Inflammatory macrophage treated with lipopolysaccharide for 4 hours (primary cell): ENCODE results near the gene SRXN1.
A peak's percentile ranks its signal among the peaks of the same experiment; 100 is the strongest.
"Not testable (repeated sequence)": the region's sequence is repeated elsewhere in the genome, so short reads cannot be mapped to it uniquely, and the experiment has no call there.

Experiments used
- DNase-seq: peaks from one replicate; pipeline ENCODE4 v3.0.0-alpha.2; 2020

SRXN1 gene

GRCh38 chr20:653590-654416 is 803 bp upstream of the SRXN1 start:
- no peak for DNase-seq

- no peak for DNase-seq
Observed at GRCh38 chr20:652615-653109, 338 bp downstream of the SRXN1 start.

GRCh38 chr20:651713-652614 is 1.0 kb downstream of the SRXN1 start:
- DNase-seq, result no peak

GRCh38 chr20:650954-651353 is 2.0 kb downstream of the SRXN1 start:
- no peak for DNase-seq

GRCh38 chr20:650281-650680 is 2.7 kb downstream of the SRXN1 start:
- no peak for DNase-seq

- no peak for DNase-seq
Observed at GRCh38 chr20:647479-648019, 5.5 kb downstream of the SRXN1 start.

- DNase-seq, result no peak
Observed at GRCh38 chr20:646868-647233, 6.1 kb downstream of the SRXN1 start.

- no peak for DNase-seq
Observed at GRCh38 chr20:646107-646867, 6.7 kb downstream of the SRXN1 start.

GRCh38 chr20:645318-646106 is 7.5 kb downstream of the SRXN1 start:
- peak; percentile 57 for DNase-seq

GRCh38 chr20:644692-645317 is 8.2 kb downstream of the SRXN1 start:
- DNase-seq, result no peak

GRCh38 chr20:642398-643174 is 10.4 kb downstream of the SRXN1 start:
- DNase-seq, result no peak

GRCh38 chr20:642013-642397 is 11.0 kb downstream of the SRXN1 start:
- DNase-seq, result not testable (repeated sequence)

- DNase-seq, result no peak
Observed at GRCh38 chr20:641516-641875, 11.5 kb downstream of the SRXN1 start.

GRCh38 chr20:640674-641515 is 12.1 kb downstream of the SRXN1 start:
- DNase-seq, result no peak

GRCh38 chr20:638579-638978 is 14.4 kb downstream of the SRXN1 start:
- DNase-seq, result no peak

GRCh38 chr20:637559-637958 is 15.4 kb downstream of the SRXN1 start:
- no peak for DNase-seq

GRCh38 chr20:635893-636338 is 17.1 kb downstream of the SRXN1 start:
- no peak for DNase-seq

GRCh38 chr20:635028-635892 is 17.7 kb downstream of the SRXN1 start:
- no peak for DNase-seq
